WTC11 (cell line): ENCODE results near the gene CATSPERZ.

ENCODE experiments used
- ATF6 ChIP-seq: sonication (generic); formaldehyde crosslinking; IDR thresholded peaks from 2 replicates; pipeline ENCODE4 v1.8.1; 2023; ENCODE audit warnings: mild to moderate bottlenecking, missing genetic modification reagents
- CREB1 ChIP-seq: sonication (generic); formaldehyde crosslinking; IDR thresholded peaks from 2 replicates; pipeline ENCODE4 v1.8.0; 2023; ENCODE audit warnings: mild to moderate bottlenecking, missing genetic modification reagents
- CTCF ChIP-seq: fragments of 200-600 bp; IDR thresholded peaks from 2 replicates; pipeline ENCODE4 v1.8.0; 2022; ENCODE audit warnings: antibody characterized with exemption
- E2F4 ChIP-seq: sonication (generic); formaldehyde crosslinking; IDR thresholded peaks from 2 replicates; pipeline ENCODE4 v1.8.1; 2022; ENCODE audit warnings: low read depth, mild to moderate bottlenecking, moderate library complexity, missing genetic modification reagents, borderline replicate concordance
- ELF4 ChIP-seq: sonication (generic); formaldehyde crosslinking; IDR thresholded peaks from 2 replicates; pipeline ENCODE4 v1.8.1; 2022; ENCODE audit warnings: low read depth, mild to moderate bottlenecking, moderate library complexity, missing genetic modification reagents
- ESRRA ChIP-seq: sonication (generic); formaldehyde crosslinking; IDR thresholded peaks from 2 replicates; pipeline ENCODE4 v1.8.1; 2022; ENCODE audit warnings: mild to moderate bottlenecking, missing genetic modification reagents, borderline replicate concordance
- FOXP4 ChIP-seq: sonication (generic); formaldehyde crosslinking; IDR thresholded peaks from 2 replicates; pipeline ENCODE4 v1.8.0; 2022; ENCODE audit warnings: mild to moderate bottlenecking, missing genetic modification reagents
- JUN ChIP-seq: sonication (generic); formaldehyde crosslinking; IDR thresholded peaks from 2 replicates; pipeline ENCODE4 v1.8.0; 2023; ENCODE audit warnings: mild to moderate bottlenecking, missing genetic modification reagents
- PRDM15 ChIP-seq: sonication (generic); formaldehyde crosslinking; IDR thresholded peaks from 2 replicates; pipeline ENCODE4 v1.8.0; 2022; ENCODE audit warnings: missing genetic modification reagents
- PREB ChIP-seq: sonication (generic); formaldehyde crosslinking; IDR thresholded peaks from 2 replicates; pipeline ENCODE4 v1.8.1; 2022; ENCODE audit warnings: mild to moderate bottlenecking, missing genetic modification reagents, moderate library complexity, borderline replicate concordance
- USF2 ChIP-seq: sonication (generic); formaldehyde crosslinking; IDR thresholded peaks from 2 replicates; pipeline ENCODE4 v1.8.1; 2023; ENCODE audit warnings: mild to moderate bottlenecking, missing genetic modification reagents, moderate library complexity
- ZBTB21 ChIP-seq: sonication (generic); formaldehyde crosslinking; IDR thresholded peaks from 2 replicates; pipeline ENCODE4 v1.8.1; 2023; ENCODE audit warnings: mild to moderate bottlenecking, missing genetic modification reagents, borderline replicate concordance

- TF ChIP-seq USF2 (no peak), JUN (CRISPR knock-in tag) (no peak), CTCF (no peak), PRDM15 (CRISPR knock-in tag) (no peak), E2F4 (no peak), CREB1 (CRISPR knock-in tag) (no peak), ELF4 (no peak), FOXP4 (CRISPR knock-in tag) (no peak), PREB (CRISPR knock-in tag) (no peak), ZBTB21 (CRISPR knock-in tag) (no peak), ATF6 (CRISPR knock-in tag) (no peak), ESRRA (CRISPR knock-in tag) (no peak)
Observed at GRCh38 chr11:64303109-64304031, 3.2 kb downstream of the CATSPERZ start.
